ENCODE measurements around the gene GNA14. TPM values are rescaled to one million over a fixed set of nuclear protein-coding genes. Genes with fewer than 3 reads are reported as not detected.
A peak's percentile ranks its signal among the peaks of the same experiment; 100 is the strongest.

GNA14 gene
- total RNA-seq, 1 donor from 2014 or later, result 11.0 TPM

- TF ChIP-seq CTCF (IDR thresholded peaks at IDR 0.05) (no peak), POLR2A (IDR thresholded peaks at IDR 0.05) (no peak), POLR2AphosphoS5 (IDR thresholded peaks at IDR 0.05; ENCODE audit: insufficient read depth in 1 of 2, low read depth in 1 of 2) (no peak)
- H3K27me3 ChIP-seq, result no peaks in the 10 kb centered on the region
Observed at GRCh38 chr9:77672183-77672582, 24.1 kb upstream of the GNA14 start.

GRCh38 chr9:77667151-77667550 is 19.0 kb upstream of the GNA14 start:
- no peak for TF ChIP-seq POLR2AphosphoS5 (IDR thresholded peaks at IDR 0.05; ENCODE audit: insufficient read depth in 1 of 2, low read depth in 1 of 2)
- TF ChIP-seq CTCF (IDR thresholded peaks at IDR 0.05), result no peak
- no peak for DNase-seq (ENCODE audit: extremely low spot score in 2 of 2)
- intact Hi-C loops (cut with DNase I), result no loop called here
- H3K4me3 ChIP-seq, result no peak overlapping the region
- H3K4me1 ChIP-seq, result peaks cover 10% of the 10 kb centered on the region
- no peak overlapping the region for H3K27ac ChIP-seq
- no peaks in the 10 kb centered on the region for H3K27me3 ChIP-seq
- H3K36me3 ChIP-seq, result no peaks in the 10 kb centered on the region
- no peaks in the 10 kb centered on the region for H3K9me3 ChIP-seq

More at GRCh38 chr9:77672183-77672582, 24.1 kb upstream of the GNA14 start:
- no peak for DNase-seq (ENCODE audit: extremely low spot score in 2 of 2)
- Histone ChIP-seq H3K27ac (no peak overlapping the region), H3K4me3 (no peak overlapping the region), H3K36me3 (no peaks in the 10 kb centered on the region), H3K9me3 (no peaks in the 10 kb centered on the region), H3K4me1 (peaks cover 4% of the 10 kb centered on the region)
- intact Hi-C loops (cut with DNase I), result no loop called here

GRCh38 chr9:77663754-77664153 is 15.6 kb upstream of the GNA14 start:
- Histone ChIP-seq H3K27ac (no peak overlapping the region), H3K4me1 (peaks cover 10% of the 10 kb centered on the region), H3K36me3 (no peaks in the 10 kb centered on the region), H3K27me3 (no peaks in the 10 kb centered on the region), H3K4me3 (no peak overlapping the region), H3K9me3 (no peaks in the 10 kb centered on the region)
- DNase-seq (ENCODE audit: extremely low spot score in 2 of 2), result no peak
- TF ChIP-seq CTCF (IDR thresholded peaks at IDR 0.05) (no peak), POLR2A (IDR thresholded peaks at IDR 0.05) (no peak), POLR2AphosphoS5 (IDR thresholded peaks at IDR 0.05; ENCODE audit: insufficient read depth in 1 of 2, low read depth in 1 of 2) (peak in 1 of 2 donors; percentile 52)
- intact Hi-C loops (cut with DNase I), result no loop called here

GRCh38 chr9:77661566-77662085 is 13.5 kb upstream of the GNA14 start:
- Histone ChIP-seq H3K27me3 (no peaks in the 10 kb centered on the region), H3K36me3 (no peaks in the 10 kb centered on the region), H3K9me3 (no peaks in the 10 kb centered on the region), H3K4me3 (no peak overlapping the region), H3K4me1 (peaks cover 10% of the 10 kb centered on the region), H3K27ac (no peak overlapping the region)
- no peak for DNase-seq (ENCODE audit: extremely low spot score in 2 of 2)
- no peak for TF ChIP-seq POLR2AphosphoS5 (IDR thresholded peaks at IDR 0.05; ENCODE audit: insufficient read depth in 1 of 2, low read depth in 1 of 2)
- no peak for TF ChIP-seq POLR2A (IDR thresholded peaks at IDR 0.05)
- TF ChIP-seq CTCF (IDR thresholded peaks at IDR 0.05), result no peak
- intact Hi-C loops (cut with DNase I), result no loop called here

- peaks cover 10% of the 10 kb centered on the region for H3K4me1 ChIP-seq
- no peak for TF ChIP-seq POLR2A (IDR thresholded peaks at IDR 0.05)
- TF ChIP-seq CTCF (IDR thresholded peaks at IDR 0.05), result no peak
- TF ChIP-seq POLR2AphosphoS5 (IDR thresholded peaks at IDR 0.05; ENCODE audit: insufficient read depth in 1 of 2, low read depth in 1 of 2), result no peak
- no peak for DNase-seq (ENCODE audit: extremely low spot score in 2 of 2)
- H3K36me3 ChIP-seq, result no peaks in the 10 kb centered on the region
- no peak overlapping the region for H3K4me3 ChIP-seq
- H3K27ac ChIP-seq, result no peak overlapping the region
- H3K27me3 ChIP-seq, result no peaks in the 10 kb centered on the region
- intact Hi-C loops (cut with DNase I), result no loop called here
- no peaks in the 10 kb centered on the region for H3K9me3 ChIP-seq
Observed at GRCh38 chr9:77659926-77660325, 11.8 kb upstream of the GNA14 start.
